Measurements from ENCODE around the gene CDC14A.

The CDC14A gene

DNA sequence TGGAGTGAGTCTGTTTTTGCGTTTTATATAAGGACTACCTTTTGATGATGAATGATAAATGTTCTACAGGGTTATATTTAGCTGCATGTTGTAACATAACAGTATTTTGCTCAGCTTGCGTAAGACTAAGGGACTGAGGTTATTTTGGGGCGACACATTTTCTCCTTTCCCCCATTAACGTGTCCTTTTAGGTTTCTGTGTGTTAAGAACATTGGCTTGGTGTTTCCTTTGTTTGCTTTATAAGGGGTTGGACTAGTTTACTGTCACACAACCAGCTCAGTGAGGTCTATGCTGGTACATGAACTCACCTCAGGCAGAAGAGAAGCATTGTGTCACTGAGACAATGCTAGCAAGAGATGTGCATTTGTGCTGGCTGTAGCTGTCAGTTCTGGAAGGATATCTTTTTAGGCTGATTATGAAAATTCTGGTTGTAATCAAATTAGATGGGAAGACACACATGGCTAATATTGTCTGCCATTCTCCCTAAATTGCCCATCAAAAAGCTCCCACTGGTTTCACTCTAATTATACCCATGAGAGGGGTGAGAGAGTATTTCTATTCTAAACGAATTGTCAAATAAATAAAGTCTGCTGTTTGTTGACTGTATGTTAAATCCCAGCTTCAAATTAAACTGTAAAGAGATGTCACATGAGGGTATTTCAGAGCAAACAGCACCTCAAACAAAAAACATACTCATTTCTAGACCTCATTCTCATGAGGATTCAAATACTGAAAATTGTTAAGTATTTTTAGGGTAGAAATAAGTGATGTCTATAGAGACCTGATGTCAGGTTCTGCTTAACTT is 62.6 kb downstream of the CDC14A start:
- Mint-ChIP-seq H3K27me3 (no peaks in the 10 kb centered on the region), H3K4me1 (peaks cover 64% of the 10 kb centered on the region), H3K4me3 (no peak overlapping the region)

DNA sequence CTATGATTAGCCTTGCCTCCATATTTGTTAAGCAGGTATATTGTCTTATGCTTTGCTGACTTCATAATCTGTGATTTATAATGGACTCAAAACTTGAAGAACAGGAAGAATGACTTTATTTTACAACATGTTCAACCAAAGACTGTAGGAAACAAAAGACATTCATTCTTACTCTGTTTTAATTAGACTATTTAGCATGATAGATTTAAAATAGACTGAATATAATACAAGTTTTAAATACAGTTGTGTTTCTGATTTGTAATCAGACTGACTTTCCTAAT is 63.1 kb downstream of the CDC14A start:
- no peak overlapping the region for H3K27ac Mint-ChIP-seq
- H3K4me3 Mint-ChIP-seq: no peak overlapping the region
- H3K9me3 Mint-ChIP-seq: peaks cover 6% of the 10 kb centered on the region
- CTCF ChIA-PET: interaction anchor here (2.9 kb wide), 1 partner anchor 8 kb away, joined by 11 read pairs; no protein-coding TSS in a partner anchor
- H3K36me3 Mint-ChIP-seq: peaks cover 69% of the 10 kb centered on the region
- DNase-seq: no peak
- no peaks in the 10 kb centered on the region for H3K27me3 Mint-ChIP-seq
- H3K4me1 Mint-ChIP-seq: peaks cover 64% of the 10 kb centered on the region

More for the DNA sequence above, 62.6 kb downstream of the CDC14A start:
- H3K9me3 Mint-ChIP-seq: peaks cover 6% of the 10 kb centered on the region
- DNase-seq: no peak
- CTCF ChIA-PET: interaction anchor here (2.9 kb wide), 1 partner anchor 9 kb away, joined by 11 read pairs; no protein-coding TSS in a partner anchor
- H3K27ac Mint-ChIP-seq: peak overlapping the region; percentile 6
- peaks cover 67% of the 10 kb centered on the region for H3K36me3 Mint-ChIP-seq

DNA sequence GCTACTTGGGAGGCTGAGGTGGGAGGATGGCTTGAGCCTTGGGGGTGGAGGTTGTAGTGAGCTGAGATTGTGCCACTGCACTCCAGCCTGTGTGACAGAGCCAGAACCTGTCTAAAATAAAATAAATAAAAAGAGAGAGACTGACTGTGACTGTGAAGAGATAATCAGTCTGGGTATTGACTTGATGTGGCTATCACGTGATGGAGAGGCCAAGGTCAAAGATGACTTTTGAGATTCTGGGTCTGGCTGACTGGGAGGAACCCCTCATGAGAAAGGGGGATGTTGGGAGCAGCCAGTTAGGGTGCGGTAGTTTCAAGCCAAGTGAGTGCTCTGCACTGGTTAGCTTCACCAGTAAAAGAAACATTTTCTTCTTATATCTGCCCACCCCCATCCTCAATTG is 66.8 kb downstream of the CDC14A start:
- peaks cover 60% of the 10 kb centered on the region for H3K4me1 Mint-ChIP-seq
- H3K36me3 Mint-ChIP-seq: peaks cover 70% of the 10 kb centered on the region

DNA sequence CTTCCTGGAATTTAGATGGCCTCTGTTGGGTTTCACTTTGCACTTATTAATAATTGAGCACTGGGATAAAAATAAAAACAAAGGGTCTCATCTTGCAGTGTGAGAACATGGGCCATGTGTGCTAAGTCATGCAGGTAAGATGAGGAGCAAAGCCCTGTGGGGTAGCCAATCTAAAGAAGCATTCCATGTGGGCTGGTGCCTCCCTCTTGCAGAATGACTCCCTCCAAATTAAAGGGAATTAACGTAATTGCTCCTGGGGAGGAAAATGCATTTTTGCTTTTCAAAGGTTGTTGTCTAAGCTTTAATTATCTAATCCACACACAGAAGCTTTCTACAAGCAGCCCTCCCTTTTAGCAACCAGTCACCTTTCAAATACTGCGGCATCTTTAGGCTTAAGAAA is 69.8 kb downstream of the CDC14A start:
- H3K9me3 Mint-ChIP-seq: peaks cover 6% of the 10 kb centered on the region
- peaks cover 65% of the 10 kb centered on the region for H3K36me3 Mint-ChIP-seq
- no peak overlapping the region for H3K4me3 Mint-ChIP-seq
- CTCF ChIA-PET: interaction anchor here (0.9 to 3.2 kb wide), 3 partner anchors 10 to 37 kb away, joined by 3 to 9 read pairs (median 3); no protein-coding TSS in a partner anchor
- H3K27ac Mint-ChIP-seq: no peak overlapping the region
- H3K4me1 Mint-ChIP-seq: peaks cover 51% of the 10 kb centered on the region
- no peak for DNase-seq
- H3K27me3 Mint-ChIP-seq: no peaks in the 10 kb centered on the region

More for the DNA sequence above, 66.8 kb downstream of the CDC14A start:
- H3K9me3 Mint-ChIP-seq: peaks cover 6% of the 10 kb centered on the region
- H3K27ac Mint-ChIP-seq: no peak overlapping the region
- DNase-seq: no peak
- H3K4me3 Mint-ChIP-seq: no peak overlapping the region
- no peaks in the 10 kb centered on the region for H3K27me3 Mint-ChIP-seq
- CTCF ChIA-PET: no interaction called here

- H3K27me3 Mint-ChIP-seq: no peaks in the 10 kb centered on the region
- H3K4me1 Mint-ChIP-seq: peaks cover 54% of the 10 kb centered on the region
- CTCF ChIA-PET: interaction anchor here (1.0 to 3.2 kb wide), 6 partner anchors 8 to 66 kb away, joined by 3 to 11 read pairs (median 5); no protein-coding TSS in a partner anchor
- DNase-seq: no peak
- peaks cover 62% of the 10 kb centered on the region for H3K36me3 Mint-ChIP-seq
- H3K27ac Mint-ChIP-seq: peak overlapping the region; percentile 82
- no peak overlapping the region for H3K4me3 Mint-ChIP-seq
- no peaks in the 10 kb centered on the region for H3K9me3 Mint-ChIP-seq
Observed at GRCh38 chr1:100423832-100424337, 71.6 kb downstream of the CDC14A start.

DNA sequence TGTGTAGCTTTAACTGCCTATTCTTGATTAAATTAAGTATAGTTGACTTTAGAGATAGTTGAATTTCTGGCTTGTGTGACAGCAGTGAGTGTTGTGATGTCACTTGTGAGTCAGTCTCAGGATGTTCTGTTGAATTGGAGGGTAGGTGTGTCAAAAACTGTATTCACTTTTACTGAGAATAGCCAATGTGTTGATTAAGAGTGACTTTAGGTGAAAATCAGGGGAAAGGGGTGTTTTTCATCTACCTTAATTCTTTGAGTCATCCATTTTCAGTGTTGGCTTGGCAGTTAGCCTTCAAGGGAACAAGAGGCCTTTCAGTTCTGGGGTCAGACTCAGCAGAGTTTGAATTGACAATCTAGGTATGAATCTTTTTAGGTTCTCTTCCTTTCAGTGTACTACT is 75.9 kb downstream of the CDC14A start:
- Mint-ChIP-seq H3K9me3 (no peaks in the 10 kb centered on the region), H3K4me1 (peaks cover 54% of the 10 kb centered on the region), H3K27ac (peak overlapping the region; percentile 68), H3K4me3 (no peak overlapping the region), H3K27me3 (no peaks in the 10 kb centered on the region), H3K36me3 (peaks cover 70% of the 10 kb centered on the region)
- no peak for DNase-seq
- CTCF ChIA-PET: no interaction called here

GRCh38 chr1:100430325-100430756 is 78.0 kb downstream of the CDC14A start:
- H3K4me3 Mint-ChIP-seq: no peak overlapping the region
- no peaks in the 10 kb centered on the region for H3K27me3 Mint-ChIP-seq
- H3K27ac Mint-ChIP-seq: no peak overlapping the region
- no peak for DNase-seq
- H3K36me3 Mint-ChIP-seq: peaks cover 68% of the 10 kb centered on the region
- H3K9me3 Mint-ChIP-seq: peaks cover 11% of the 10 kb centered on the region
- CTCF ChIA-PET: interaction anchor here (0.9 kb wide), 1 partner anchor 29 kb away, joined by 4 read pairs; no protein-coding TSS in a partner anchor
- peaks cover 55% of the 10 kb centered on the region for H3K4me1 Mint-ChIP-seq

- no peak overlapping the region for H3K4me3 Mint-ChIP-seq
- CTCF ChIA-PET: interaction anchor here (0.9 to 2.4 kb wide), 2 partner anchors 8 kb away, joined by 3 to 9 read pairs; no protein-coding TSS in a partner anchor
- H3K4me1 Mint-ChIP-seq: peaks cover 62% of the 10 kb centered on the region
- no peak for DNase-seq
- H3K27ac Mint-ChIP-seq: no peak overlapping the region
- no peaks in the 10 kb centered on the region for H3K27me3 Mint-ChIP-seq
- H3K9me3 Mint-ChIP-seq: peaks cover 11% of the 10 kb centered on the region
- peaks cover 70% of the 10 kb centered on the region for H3K36me3 Mint-ChIP-seq
Observed at GRCh38 chr1:100431954-100432353, 79.6 kb downstream of the CDC14A start.

- CTCF ChIA-PET: interaction anchor here (1.0 kb wide), 1 partner anchor 23 kb away, joined by 3 read pairs; no protein-coding TSS in a partner anchor
Observed at GRCh38 chr1:100433563-100433962, 81.3 kb downstream of the CDC14A start.

GRCh38 chr1:100434831-100435230 is 82.5 kb downstream of the CDC14A start:
- H3K9me3 Mint-ChIP-seq: peaks cover 11% of the 10 kb centered on the region
- peaks cover 67% of the 10 kb centered on the region for H3K36me3 Mint-ChIP-seq
- H3K4me1 Mint-ChIP-seq: peaks cover 69% of the 10 kb centered on the region
- H3K27ac Mint-ChIP-seq: peak overlapping the region; percentile 56
- CTCF ChIA-PET: interaction anchor here (1.0 kb wide), 1 partner anchor 21 kb away, joined by 3 read pairs; no protein-coding TSS in a partner anchor
- no peak overlapping the region for H3K4me3 Mint-ChIP-seq
- DNase-seq: no peak
- no peaks in the 10 kb centered on the region for H3K27me3 Mint-ChIP-seq

More at GRCh38 chr1:100433563-100433962, 81.3 kb downstream of the CDC14A start:
- H3K36me3 Mint-ChIP-seq: peaks cover 68% of the 10 kb centered on the region
- peaks cover 59% of the 10 kb centered on the region for H3K4me1 Mint-ChIP-seq
- no peak overlapping the region for H3K4me3 Mint-ChIP-seq
- DNase-seq: no peak
- peaks cover 11% of the 10 kb centered on the region for H3K9me3 Mint-ChIP-seq
- H3K27me3 Mint-ChIP-seq: no peaks in the 10 kb centered on the region
- no peak overlapping the region for H3K27ac Mint-ChIP-seq

- Mint-ChIP-seq H3K9me3 (peaks cover 11% of the 10 kb centered on the region), H3K4me3 (no peak overlapping the region), H3K4me1 (peaks cover 75% of the 10 kb centered on the region), H3K27me3 (no peaks in the 10 kb centered on the region), H3K36me3 (peaks cover 50% of the 10 kb centered on the region), H3K27ac (no peak overlapping the region)
- DNase-seq: no peak
- CTCF ChIA-PET: no interaction called here
Observed at GRCh38 chr1:100438375-100438774, 86.1 kb downstream of the CDC14A start.

DNA sequence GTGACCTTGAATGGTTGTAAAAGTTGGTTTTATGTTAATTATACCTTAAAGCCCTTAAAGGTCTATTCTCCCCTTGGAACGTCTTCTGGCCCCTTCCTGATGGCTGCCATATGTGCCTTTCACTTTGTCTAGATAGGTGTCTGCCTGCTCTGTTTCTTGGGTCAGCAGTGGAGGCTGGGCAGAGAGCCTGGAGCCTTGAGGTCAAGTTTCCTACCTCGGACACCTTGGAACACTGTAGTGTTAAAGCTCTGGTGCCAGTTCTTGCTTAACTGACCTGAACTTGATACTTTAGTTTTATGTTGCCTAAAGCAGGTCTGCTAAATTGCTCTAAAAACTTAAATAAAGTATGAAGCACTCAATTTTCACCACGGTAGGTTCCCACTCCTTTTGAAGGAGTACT is 86.5 kb downstream of the CDC14A start:
- no peaks in the 10 kb centered on the region for H3K27me3 Mint-ChIP-seq
- DNase-seq: no peak
- H3K4me1 Mint-ChIP-seq: peaks cover 77% of the 10 kb centered on the region
- H3K4me3 Mint-ChIP-seq: no peak overlapping the region
- peaks cover 50% of the 10 kb centered on the region for H3K36me3 Mint-ChIP-seq
- CTCF ChIA-PET: interaction anchor here (0.6 to 1.4 kb wide), 3 partner anchors 10 to 215 kb away, joined by 3 read pairs; no protein-coding TSS in a partner anchor
- peak overlapping the region; percentile 90 for H3K27ac Mint-ChIP-seq
- peaks cover 11% of the 10 kb centered on the region for H3K9me3 Mint-ChIP-seq

DNA sequence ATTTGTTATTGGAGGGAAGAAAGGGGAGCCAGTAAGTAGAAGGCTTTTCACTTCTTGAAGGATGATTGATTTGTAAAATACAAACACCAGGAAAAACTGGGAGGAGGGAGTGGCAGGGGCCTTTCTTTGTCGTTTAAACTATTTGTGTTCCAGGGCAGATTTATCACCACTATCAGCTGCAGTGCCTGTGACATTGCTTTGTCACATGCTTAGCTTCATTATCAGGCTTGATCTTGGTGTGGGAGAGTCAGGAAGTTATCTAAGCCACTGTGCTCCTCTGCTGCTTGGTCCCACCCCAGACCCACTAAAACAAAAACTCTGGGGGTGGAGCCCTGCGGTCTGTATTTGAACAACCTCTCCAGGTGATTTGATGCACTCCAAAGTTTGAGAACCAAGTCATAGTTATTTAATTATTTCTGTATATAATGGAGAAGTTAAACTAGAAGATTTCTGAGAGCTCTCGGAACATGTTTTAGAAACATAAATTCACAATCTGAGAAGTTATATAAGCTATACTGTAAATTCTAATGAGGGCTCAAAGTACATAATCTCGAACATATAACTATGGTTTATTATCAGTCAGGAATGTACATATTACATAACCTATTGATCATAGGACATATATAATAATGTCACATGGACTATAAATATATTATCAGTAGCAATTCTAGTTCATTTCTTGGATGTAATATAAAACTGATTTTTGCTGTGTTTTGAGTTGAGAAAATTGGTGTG is 87.9 kb downstream of the CDC14A start:
- peak; percentile 89 for DNase-seq
- Mint-ChIP-seq H3K4me3 (peak overlapping the region; percentile 29), H3K27me3 (no peaks in the 10 kb centered on the region), H3K9me3 (peaks cover under 1% of the 10 kb centered on the region), H3K4me1 (peaks cover 78% of the 10 kb centered on the region), H3K36me3 (peaks cover 50% of the 10 kb centered on the region), H3K27ac (peak overlapping the region; percentile 90)
- CTCF ChIA-PET: interaction anchor here (0.9 to 1.4 kb wide), 5 partner anchors 8 to 83 kb away, joined by 3 to 7 read pairs (median 3); no protein-coding TSS in a partner anchor

- Mint-ChIP-seq H3K27ac (peak overlapping the region; percentile 90), H3K9me3 (no peaks in the 10 kb centered on the region), H3K27me3 (no peaks in the 10 kb centered on the region), H3K4me3 (peak overlapping the region; percentile 43), H3K36me3 (peaks cover 46% of the 10 kb centered on the region), H3K4me1 (peaks cover 81% of the 10 kb centered on the region)
- no peak for DNase-seq
- CTCF ChIA-PET: interaction anchor here (2.0 kb wide), 1 partner anchor 14 kb away, joined by 7 read pairs; no protein-coding TSS in a partner anchor
Observed at GRCh38 chr1:100441146-100441545, 88.8 kb downstream of the CDC14A start.

Measured in activated naive CD4-positive, alpha-beta T cell treated with anti-CD3 and anti-CD28 coated beads, Interleukin-2, amount 10 ng/mL, durations not matched to agents 7 days and 5 days (primary cell).